HEK293 (cell line): ENCODE results near the gene SLIT1.

Source experiments
- GLIS2 ChIP-seq: fragments of 450-650 bp; formaldehyde crosslinking; IDR thresholded peaks from 2 replicates; pipeline ENCODE4 v1.5.1; 2016; ENCODE audit warnings: missing biosample characterization, missing genetic modification characterization
- MEIS1 ChIP-seq: sonication (generic); formaldehyde crosslinking; IDR thresholded peaks from 2 replicates; pipeline ENCODE4 v1.8.1; 2022; ENCODE audit warnings: missing genetic modification reagents, mild to moderate bottlenecking, borderline replicate concordance
- PRDM4 ChIP-seq: fragments of 450-650 bp; formaldehyde crosslinking; IDR thresholded peaks from 2 replicates; pipeline ENCODE4 v1.5.1; 2017; ENCODE audit warnings: missing biosample characterization, missing genetic modification characterization
- WT1 ChIP-seq: fragments of 450-650 bp; formaldehyde crosslinking; IDR thresholded peaks from 2 replicates; pipeline ENCODE4 v1.5.1; 2016; ENCODE audit warnings: missing biosample characterization, missing genetic modification characterization
- YY2 ChIP-seq: fragments of 450-650 bp; formaldehyde crosslinking; IDR thresholded peaks from 2 replicates; pipeline ENCODE4 v1.5.1; 2016; ENCODE audit warnings: missing biosample characterization, missing genetic modification characterization
- ZBTB7A ChIP-seq: fragments of 450-650 bp; formaldehyde crosslinking; IDR thresholded peaks from 2 replicates; pipeline ENCODE4 v1.5.1; 2016; ENCODE audit warnings: low read depth, missing biosample characterization, missing genetic modification characterization
- ZFP3 ChIP-seq: fragments of 450-650 bp; formaldehyde crosslinking; IDR thresholded peaks from 2 replicates; pipeline ENCODE4 v1.5.1; 2016; ENCODE audit warnings: low read depth, missing biosample characterization, missing genetic modification characterization
- ZNF175 ChIP-seq: fragments of 450-650 bp; formaldehyde crosslinking; IDR thresholded peaks from 2 replicates; pipeline ENCODE4 v1.5.1; 2016; ENCODE audit warnings: missing biosample characterization, missing genetic modification characterization
- ZNF214 ChIP-seq: fragments of 450-650 bp; formaldehyde crosslinking; IDR thresholded peaks from 2 replicates; pipeline ENCODE4 v1.5.1; 2017; ENCODE audit warnings: missing biosample characterization, mild to moderate bottlenecking, missing genetic modification characterization, borderline replicate concordance
- ZNF221 ChIP-seq: fragments of 450-650 bp; formaldehyde crosslinking; IDR thresholded peaks from 2 replicates; pipeline ENCODE4 v1.5.1; 2017; ENCODE audit warnings: missing biosample characterization, missing genetic modification characterization, borderline replicate concordance
- ZNF26 ChIP-seq: fragments of 450-650 bp; formaldehyde crosslinking; IDR thresholded peaks from 2 replicates; pipeline ENCODE4 v1.5.1; 2016; ENCODE audit warnings: missing biosample characterization, missing genetic modification characterization
- ZNF274 ChIP-seq, 2 experiments: fragments of 200-500 bp in 1 of 2; fragments of 450-650 bp in 1 of 2; sonication (Bioruptor generic) in 1 of 2; formaldehyde crosslinking in 1 of 2; IDR thresholded peaks; 2 replicates each; pipeline versions ENCODE4 v1.5.1 to v1.6.1; 2014 to 2016; ENCODE audit warnings: borderline replicate concordance in 1 of 2, inconsistent platforms in 1 of 2, low read length in 1 of 2, missing biosample characterization in 1 of 2, missing genetic modification characterization in 1 of 2
- ZNF335 ChIP-seq: fragments of 450-650 bp; formaldehyde crosslinking; conservative IDR thresholded peaks from 2 replicates; pipeline ENCODE4 v1.5.1; 2016; ENCODE audit warnings: missing biosample characterization, missing genetic modification characterization
- ZNF350 ChIP-seq: fragments of 450-650 bp; formaldehyde crosslinking; IDR thresholded peaks from 2 replicates; pipeline ENCODE4 v1.5.0; 2017; ENCODE audit warnings: missing biosample characterization, mild to moderate bottlenecking, missing genetic modification characterization
- ZNF433 ChIP-seq: fragments of 450-650 bp; formaldehyde crosslinking; IDR thresholded peaks from 2 replicates; pipeline ENCODE4 v1.5.1; 2016; ENCODE audit warnings: missing biosample characterization, missing genetic modification characterization, low read depth
- ZNF513 ChIP-seq: fragments of 450-650 bp; IDR thresholded peaks from 2 replicates; pipeline ENCODE4 v1.5.1; 2018; ENCODE audit warnings: missing biosample characterization, missing genetic modification characterization
- ZNF654 ChIP-seq: fragments of 450-650 bp; formaldehyde crosslinking; IDR thresholded peaks from 2 replicates; pipeline ENCODE4 v1.5.1; 2016; ENCODE audit warnings: low read depth, missing biosample characterization, missing genetic modification characterization
- ZNF701 ChIP-seq: fragments of 450-650 bp; formaldehyde crosslinking; IDR thresholded peaks from 2 replicates; pipeline ENCODE4 v1.5.1; 2016; ENCODE audit warnings: missing biosample characterization, missing genetic modification characterization
- TF ChIP-seq, protein P1 (sequence below): fragments of 450-650 bp; formaldehyde crosslinking; IDR thresholded peaks from 2 replicates; pipeline ENCODE4 v1.5.1; 2017; ENCODE audit warnings: missing biosample characterization, missing genetic modification characterization
- TF ChIP-seq, protein P2 (sequence below): fragments of 450-650 bp; formaldehyde crosslinking; IDR thresholded peaks from 2 replicates; pipeline ENCODE4 v1.5.1; 2016; ENCODE audit warnings: missing biosample characterization, missing genetic modification characterization
- TF ChIP-seq, protein P3 (sequence below): fragments of 450-650 bp; formaldehyde crosslinking; IDR thresholded peaks from 2 replicates; pipeline ENCODE4 v1.5.1; 2017; ENCODE audit warnings: missing biosample characterization, missing genetic modification characterization
- TF ChIP-seq, protein P4 (sequence below): fragments of 450-650 bp; formaldehyde crosslinking; IDR thresholded peaks from 2 replicates; pipeline ENCODE4 v1.5.1; 2016; ENCODE audit warnings: missing biosample characterization, missing genetic modification characterization

The SLIT1 gene

GRCh38 chr10:97024168-97025073 is 161.3 kb downstream of the SLIT1 start (continued):
- peak; percentile 56; the same call in 1 of the 2 replicates for TF ChIP-seq ZNF335
- no peak for TF ChIP-seq ZBTB7A
- TF ChIP-seq ZNF274 (IDR thresholded peaks at IDR 0.05; ENCODE audit: low read length), result no peak
- no peak for TF ChIP-seq ZNF274 (tag by site-specific recombination; IDR thresholded peaks at IDR 0.05; ENCODE audit: borderline replicate concordance)
- no peak for TF ChIP-seq ZNF654
- no peak for TF ChIP-seq WT1 (tag by site-specific recombination)
- TF ChIP-seq ZNF513 (tag by site-specific recombination), result no peak
- no peak for TF ChIP-seq ZNF433 (tag by site-specific recombination)
- TF ChIP-seq, protein P1, sequence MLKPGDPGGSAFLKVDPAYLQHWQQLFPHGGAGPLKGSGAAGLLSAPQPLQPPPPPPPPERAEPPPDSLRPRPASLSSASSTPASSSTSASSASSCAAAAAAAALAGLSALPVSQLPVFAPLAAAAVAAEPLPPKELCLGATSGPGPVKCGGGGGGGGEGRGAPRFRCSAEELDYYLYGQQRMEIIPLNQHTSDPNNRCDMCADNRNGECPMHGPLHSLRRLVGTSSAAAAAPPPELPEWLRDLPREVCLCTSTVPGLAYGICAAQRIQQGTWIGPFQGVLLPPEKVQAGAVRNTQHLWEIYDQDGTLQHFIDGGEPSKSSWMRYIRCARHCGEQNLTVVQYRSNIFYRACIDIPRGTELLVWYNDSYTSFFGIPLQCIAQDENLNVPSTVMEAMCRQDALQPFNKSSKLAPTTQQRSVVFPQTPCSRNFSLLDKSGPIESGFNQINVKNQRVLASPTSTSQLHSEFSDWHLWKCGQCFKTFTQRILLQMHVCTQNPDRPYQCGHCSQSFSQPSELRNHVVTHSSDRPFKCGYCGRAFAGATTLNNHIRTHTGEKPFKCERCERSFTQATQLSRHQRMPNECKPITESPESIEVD (tag by site-specific recombination), result peak; percentile 96
- TF ChIP-seq ZNF26 (tag by site-specific recombination), result no peak
- peak; percentile 31; the same call in 1 of the 2 replicates for TF ChIP-seq GLIS2
- TF ChIP-seq, protein P2, sequence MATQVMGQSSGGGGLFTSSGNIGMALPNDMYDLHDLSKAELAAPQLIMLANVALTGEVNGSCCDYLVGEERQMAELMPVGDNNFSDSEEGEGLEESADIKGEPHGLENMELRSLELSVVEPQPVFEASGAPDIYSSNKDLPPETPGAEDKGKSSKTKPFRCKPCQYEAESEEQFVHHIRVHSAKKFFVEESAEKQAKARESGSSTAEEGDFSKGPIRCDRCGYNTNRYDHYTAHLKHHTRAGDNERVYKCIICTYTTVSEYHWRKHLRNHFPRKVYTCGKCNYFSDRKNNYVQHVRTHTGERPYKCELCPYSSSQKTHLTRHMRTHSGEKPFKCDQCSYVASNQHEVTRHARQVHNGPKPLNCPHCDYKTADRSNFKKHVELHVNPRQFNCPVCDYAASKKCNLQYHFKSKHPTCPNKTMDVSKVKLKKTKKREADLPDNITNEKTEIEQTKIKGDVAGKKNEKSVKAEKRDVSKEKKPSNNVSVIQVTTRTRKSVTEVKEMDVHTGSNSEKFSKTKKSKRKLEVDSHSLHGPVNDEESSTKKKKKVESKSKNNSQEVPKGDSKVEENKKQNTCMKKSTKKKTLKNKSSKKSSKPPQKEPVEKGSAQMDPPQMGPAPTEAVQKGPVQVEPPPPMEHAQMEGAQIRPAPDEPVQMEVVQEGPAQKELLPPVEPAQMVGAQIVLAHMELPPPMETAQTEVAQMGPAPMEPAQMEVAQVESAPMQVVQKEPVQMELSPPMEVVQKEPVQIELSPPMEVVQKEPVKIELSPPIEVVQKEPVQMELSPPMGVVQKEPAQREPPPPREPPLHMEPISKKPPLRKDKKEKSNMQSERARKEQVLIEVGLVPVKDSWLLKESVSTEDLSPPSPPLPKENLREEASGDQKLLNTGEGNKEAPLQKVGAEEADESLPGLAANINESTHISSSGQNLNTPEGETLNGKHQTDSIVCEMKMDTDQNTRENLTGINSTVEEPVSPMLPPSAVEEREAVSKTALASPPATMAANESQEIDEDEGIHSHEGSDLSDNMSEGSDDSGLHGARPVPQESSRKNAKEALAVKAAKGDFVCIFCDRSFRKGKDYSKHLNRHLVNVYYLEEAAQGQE (tag by site-specific recombination), result no peak
- TF ChIP-seq ZNF175 (tag by site-specific recombination), result no peak
- TF ChIP-seq, protein P3, sequence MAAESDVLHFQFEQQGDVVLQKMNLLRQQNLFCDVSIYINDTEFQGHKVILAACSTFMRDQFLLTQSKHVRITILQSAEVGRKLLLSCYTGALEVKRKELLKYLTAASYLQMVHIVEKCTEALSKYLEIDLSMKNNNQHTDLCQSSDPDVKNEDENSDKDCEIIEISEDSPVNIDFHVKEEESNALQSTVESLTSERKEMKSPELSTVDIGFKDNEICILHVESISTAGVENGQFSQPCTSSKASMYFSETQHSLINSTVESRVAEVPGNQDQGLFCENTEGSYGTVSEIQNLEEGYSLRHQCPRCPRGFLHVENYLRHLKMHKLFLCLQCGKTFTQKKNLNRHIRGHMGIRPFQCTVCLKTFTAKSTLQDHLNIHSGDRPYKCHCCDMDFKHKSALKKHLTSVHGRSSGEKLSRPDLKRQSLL, result no peak
- no peak for TF ChIP-seq PRDM4 (tag by site-specific recombination)
- no peak for TF ChIP-seq ZNF701 (tag by site-specific recombination)
- no peak for TF ChIP-seq ZNF350 (tag by site-specific recombination)
- TF ChIP-seq, protein P4, sequence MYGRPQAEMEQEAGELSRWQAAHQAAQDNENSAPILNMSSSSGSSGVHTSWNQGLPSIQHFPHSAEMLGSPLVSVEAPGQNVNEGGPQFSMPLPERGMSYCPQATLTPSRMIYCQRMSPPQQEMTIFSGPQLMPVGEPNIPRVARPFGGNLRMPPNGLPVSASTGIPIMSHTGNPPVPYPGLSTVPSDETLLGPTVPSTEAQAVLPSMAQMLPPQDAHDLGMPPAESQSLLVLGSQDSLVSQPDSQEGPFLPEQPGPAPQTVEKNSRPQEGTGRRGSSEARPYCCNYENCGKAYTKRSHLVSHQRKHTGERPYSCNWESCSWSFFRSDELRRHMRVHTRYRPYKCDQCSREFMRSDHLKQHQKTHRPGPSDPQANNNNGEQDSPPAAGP (tag by site-specific recombination), result no peak
- peak; percentile 57 for TF ChIP-seq YY2 (tag by site-specific recombination)
- no peak for TF ChIP-seq MEIS1
- no peak for TF ChIP-seq ZFP3 (tag by site-specific recombination)
- TF ChIP-seq ZNF214, result no peak
- no peak for TF ChIP-seq ZNF221
